NCI-H510A treated with DMSO at 0.1 percent for 48 hours (cell line): Measurements from ENCODE around the gene GDI2.
"Not testable (repeated sequence)": the region's sequence is repeated elsewhere in the genome, so short reads cannot be mapped to it uniquely, and the experiment has no call there.

ENCODE experiments used
- DNase-seq: peaks from one replicate; lab custom pipeline; 2025; lab: John Stamatoyannopoulos, UW

Gene GDI2

GRCh38 chr10:5813341-5814109 is at the start of gene GDI2:
Gene GDI2, minus strand, starts transcription at chr10:5813434. Its CDS starts 176 bp downstream, at chr10:5813258.
- peak; percentile 79 for DNase-seq

- no peak for DNase-seq
These were observed 49.2 kb upstream of the GDI2 start for GRCh38 chr10:5862360-5862961.

GRCh38 chr10:5860066-5860465 is 46.8 kb upstream of the GDI2 start:
- no peak for DNase-seq

- DNase-seq, result no peak
These were observed 45.6 kb upstream of the GDI2 start for GRCh38 chr10:5858811-5859210.

- no peak for DNase-seq
These were observed 43.4 kb upstream of the GDI2 start for GRCh38 chr10:5856701-5857004.

GRCh38 chr10:5855979-5856700 is 42.9 kb upstream of the GDI2 start:
- no peak for DNase-seq

- DNase-seq, result no peak
These were observed 40.9 kb upstream of the GDI2 start for GRCh38 chr10:5854131-5854475.

GRCh38 chr10:5846667-5847066 is 33.4 kb upstream of the GDI2 start:
- not testable (repeated sequence) for DNase-seq

GRCh38 chr10:5844345-5845055 is 31.3 kb upstream of the GDI2 start:
- DNase-seq, result no peak

GRCh38 chr10:5843686-5844344 is 30.6 kb upstream of the GDI2 start:
- no peak for DNase-seq

- no peak for DNase-seq
These were observed 28.7 kb upstream of the GDI2 start for GRCh38 chr10:5841965-5842364.

- DNase-seq, result no peak
These were observed 27.4 kb upstream of the GDI2 start for GRCh38 chr10:5840314-5841307.

- not testable (repeated sequence) for DNase-seq
These were observed 22.9 kb upstream of the GDI2 start for GRCh38 chr10:5836181-5836580.

- DNase-seq, result no peak
These were observed 22.3 kb upstream of the GDI2 start for GRCh38 chr10:5835446-5836095.

GRCh38 chr10:5833814-5834213 is 20.6 kb upstream of the GDI2 start:
- DNase-seq, result no peak

- DNase-seq, result no peak
These were observed 19.7 kb upstream of the GDI2 start for GRCh38 chr10:5832946-5833345.

- no peak for DNase-seq
These were observed 18.2 kb upstream of the GDI2 start for GRCh38 chr10:5831446-5831782.

- no peak for DNase-seq
These were observed 17.6 kb upstream of the GDI2 start for GRCh38 chr10:5830629-5831445.

GRCh38 chr10:5829267-5829666 is 16.0 kb upstream of the GDI2 start:
- no peak for DNase-seq

- no peak for DNase-seq
These were observed 15.5 kb upstream of the GDI2 start for GRCh38 chr10:5828725-5829124.
